ENCODE measurements around the gene MAMLD1. TPM values are rescaled to one million over a fixed set of nuclear protein-coding genes. Genes with fewer than 3 reads are reported as not detected.

MAMLD1 gene
- total and polyA plus RNA-seq, 4 donors: 5.5 to 39.4 (median 21.5) TPM

GRCh38 chrX:150502091-150502490 lies 139.0 kb downstream of the MAMLD1 start:
- Histone ChIP-seq H3K4me3 (ENCODE audit: low read depth, low read length) (no peak overlapping the region), H3K36me3 (ENCODE audit: control insufficient read depth, insufficient read depth, low read length) (peaks cover 4% of the 10 kb centered on the region), H3K4me1 (ENCODE audit: control insufficient read depth, insufficient read depth, low read length) (peaks cover 37% of the 10 kb centered on the region), H3K9me3 (ENCODE audit: control insufficient read depth, insufficient read depth, low read length) (no peaks in the 10 kb centered on the region), H3K27me3 (ENCODE audit: control insufficient read depth, insufficient read depth, low read length) (no peaks in the 10 kb centered on the region), H3K27ac (ENCODE audit: low read depth, low read length) (no peak overlapping the region)
- 68% methylated on average over 2 of the region's 3 CpGs for WGBS (ENCODE audit: insufficient coverage)
- DNase-seq (ENCODE audit: low read depth in 4 of 6, low spot score in 6 of 6): no peak

DNA sequence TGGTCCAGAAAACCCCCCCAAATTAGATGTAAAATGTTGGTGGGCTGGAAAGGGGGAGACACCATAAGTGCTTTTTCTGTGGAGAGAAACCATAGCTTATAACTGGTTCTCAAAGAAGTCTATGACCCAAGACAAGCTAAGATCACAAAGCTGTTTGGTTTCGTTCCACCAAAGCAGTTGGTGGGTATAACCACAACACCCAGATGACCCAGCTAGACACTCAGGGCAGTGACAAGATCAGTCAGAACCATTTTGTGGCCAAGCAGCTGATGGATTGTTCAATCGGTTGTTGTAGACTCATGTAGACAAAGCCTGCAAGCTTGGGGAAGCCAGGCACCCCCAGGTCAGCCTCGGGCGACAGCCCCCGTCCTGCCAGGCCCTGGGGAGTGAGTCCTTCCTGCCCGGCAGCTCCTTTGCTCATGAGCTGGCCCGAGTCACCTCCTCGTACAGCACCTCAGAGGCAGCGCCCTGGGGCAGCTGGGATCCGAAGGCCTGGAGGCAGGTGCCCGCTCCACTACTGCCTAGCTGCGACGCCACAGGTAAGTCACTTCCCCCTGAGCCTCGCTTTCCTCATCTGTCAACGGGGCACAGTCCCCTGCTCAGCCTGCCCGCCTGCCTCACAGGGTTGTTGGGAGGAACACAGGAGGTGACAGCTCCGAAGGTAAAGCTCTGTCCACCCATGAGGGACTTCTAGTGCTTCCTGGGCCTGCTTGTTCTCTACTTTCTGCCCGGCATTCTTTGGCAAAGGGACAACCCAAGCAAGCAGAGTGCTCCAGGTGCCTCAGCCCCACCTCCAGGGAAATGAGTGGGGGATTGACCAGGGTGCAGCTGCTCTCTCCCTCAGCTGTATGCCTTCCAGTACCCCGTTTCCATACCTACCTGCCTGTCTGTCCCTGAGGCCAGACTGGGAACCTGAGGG lies 140.1 kb downstream of the MAMLD1 start:
- Histone ChIP-seq H3K27me3 (ENCODE audit: control insufficient read depth, insufficient read depth, low read length) (no peaks in the 10 kb centered on the region), H3K36me3 (ENCODE audit: control insufficient read depth, insufficient read depth, low read length) (peaks cover 7% of the 10 kb centered on the region), H3K9me3 (ENCODE audit: control insufficient read depth, insufficient read depth, low read length) (no peaks in the 10 kb centered on the region), H3K4me3 (ENCODE audit: low read depth, low read length) (no peak overlapping the region), H3K4me1 (ENCODE audit: control insufficient read depth, insufficient read depth, low read length) (peaks cover 48% of the 10 kb centered on the region), H3K27ac (ENCODE audit: low read depth, low read length) (no peak overlapping the region)
- DNase-seq (ENCODE audit: low read depth in 4 of 6, low spot score in 6 of 6): no peak
- 82% methylated on average over 19 of the region's 19 CpGs for WGBS (ENCODE audit: insufficient coverage)

DNA sequence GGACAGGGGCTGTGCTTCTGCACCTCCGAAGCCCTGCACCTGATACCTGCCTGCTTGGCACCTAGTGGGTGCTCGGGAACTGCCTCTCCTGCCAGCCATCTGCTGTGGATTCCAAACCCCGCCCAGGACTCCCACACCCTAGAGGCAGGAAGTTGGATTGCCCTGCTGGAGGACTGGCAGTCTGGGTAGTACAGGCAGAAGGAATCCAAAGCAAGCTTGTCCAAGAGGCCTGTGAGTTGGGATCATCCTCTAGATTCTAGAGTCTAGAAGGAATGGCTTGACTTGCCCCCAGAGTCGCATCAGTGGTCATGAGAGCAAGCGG lies 140.7 kb downstream of the MAMLD1 start:
- Histone ChIP-seq H3K27me3 (ENCODE audit: control insufficient read depth, insufficient read depth, low read length) (no peaks in the 10 kb centered on the region), H3K9me3 (ENCODE audit: control insufficient read depth, insufficient read depth, low read length) (no peaks in the 10 kb centered on the region), H3K4me1 (ENCODE audit: control insufficient read depth, insufficient read depth, low read length) (peaks cover 54% of the 10 kb centered on the region), H3K4me3 (ENCODE audit: low read depth, low read length) (no peak overlapping the region), H3K27ac (ENCODE audit: low read depth, low read length) (peak overlapping the region; percentile 29), H3K36me3 (ENCODE audit: control insufficient read depth, insufficient read depth, low read length) (peaks cover 7% of the 10 kb centered on the region)
- DNase-seq (ENCODE audit: low read depth in 4 of 6, low spot score in 6 of 6): no peak
- WGBS (ENCODE audit: insufficient coverage): 52% methylated on average over 4 of the region's 5 CpGs

- no peaks in the 10 kb centered on the region for H3K27me3 ChIP-seq (ENCODE audit: control insufficient read depth, insufficient read depth, low read length)
- no peaks in the 10 kb centered on the region for H3K9me3 ChIP-seq (ENCODE audit: control insufficient read depth, insufficient read depth, low read length)
- peaks cover 7% of the 10 kb centered on the region for H3K36me3 ChIP-seq (ENCODE audit: control insufficient read depth, insufficient read depth, low read length)
- H3K4me1 ChIP-seq (ENCODE audit: control insufficient read depth, insufficient read depth, low read length): peaks cover 60% of the 10 kb centered on the region
- peak overlapping the region; percentile 29 for H3K27ac ChIP-seq (ENCODE audit: low read depth, low read length)
- DNase-seq (ENCODE audit: low read depth in 4 of 6, low spot score in 6 of 6): peak in 2 of 6 donors; percentile 38 to 64
- H3K4me3 ChIP-seq (ENCODE audit: low read depth, low read length): no peak overlapping the region
- 54% methylated on average over 5 of the region's 9 CpGs for WGBS (ENCODE audit: insufficient coverage)
Observed at GRCh38 chrX:150504397-150505182, 141.5 kb downstream of the MAMLD1 start.

- peaks cover 60% of the 10 kb centered on the region for H3K4me1 ChIP-seq (ENCODE audit: control insufficient read depth, insufficient read depth, low read length)
- no peak overlapping the region for H3K27ac ChIP-seq (ENCODE audit: low read depth, low read length)
- H3K9me3 ChIP-seq (ENCODE audit: control insufficient read depth, insufficient read depth, low read length): no peaks in the 10 kb centered on the region
- no peak for DNase-seq (ENCODE audit: low read depth in 4 of 6, low spot score in 6 of 6)
- peaks cover 7% of the 10 kb centered on the region for H3K36me3 ChIP-seq (ENCODE audit: control insufficient read depth, insufficient read depth, low read length)
- no peaks in the 10 kb centered on the region for H3K27me3 ChIP-seq (ENCODE audit: control insufficient read depth, insufficient read depth, low read length)
- 51% methylated on average over 2 of the region's 2 CpGs for WGBS (ENCODE audit: insufficient coverage)
- no peak overlapping the region for H3K4me3 ChIP-seq (ENCODE audit: low read depth, low read length)
Observed at GRCh38 chrX:150506020-150506419, 142.9 kb downstream of the MAMLD1 start.

DNA sequence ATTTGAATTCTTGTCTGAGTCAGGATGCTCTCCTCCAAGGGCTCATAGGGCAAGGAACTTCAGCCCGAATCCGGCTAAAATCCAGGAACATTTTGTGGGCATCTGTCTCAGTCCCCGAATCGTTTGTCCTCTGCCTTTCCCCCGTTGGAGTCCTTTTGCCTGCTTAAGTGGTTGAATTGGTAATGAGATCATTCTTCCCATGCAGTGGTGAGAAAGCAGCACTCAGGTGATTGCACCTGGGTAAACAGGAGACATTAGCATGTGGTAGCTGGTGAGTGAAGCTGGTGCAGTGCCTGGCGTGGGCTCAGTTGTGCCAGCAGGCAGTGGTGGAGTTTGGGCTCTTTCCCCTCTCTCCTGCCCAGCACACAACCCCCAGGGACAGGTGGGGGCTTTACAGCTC lies 143.4 kb downstream of the MAMLD1 start:
- no peak for DNase-seq (ENCODE audit: low read depth in 4 of 6, low spot score in 6 of 6)
- H3K27ac ChIP-seq (ENCODE audit: low read depth, low read length): no peak overlapping the region
- no peak overlapping the region for H3K4me3 ChIP-seq (ENCODE audit: low read depth, low read length)
- H3K9me3 ChIP-seq (ENCODE audit: control insufficient read depth, insufficient read depth, low read length): no peaks in the 10 kb centered on the region
- no peaks in the 10 kb centered on the region for H3K27me3 ChIP-seq (ENCODE audit: control insufficient read depth, insufficient read depth, low read length)
- H3K36me3 ChIP-seq (ENCODE audit: control insufficient read depth, insufficient read depth, low read length): peaks cover 9% of the 10 kb centered on the region
- H3K4me1 ChIP-seq (ENCODE audit: control insufficient read depth, insufficient read depth, low read length): peaks cover 60% of the 10 kb centered on the region
- WGBS (ENCODE audit: insufficient coverage): 48% methylated on average over 6 of the region's 6 CpGs

GRCh38 chrX:150507251-150507856 lies 144.2 kb downstream of the MAMLD1 start:
- no peaks in the 10 kb centered on the region for H3K9me3 ChIP-seq (ENCODE audit: control insufficient read depth, insufficient read depth, low read length)
- no peaks in the 10 kb centered on the region for H3K27me3 ChIP-seq (ENCODE audit: control insufficient read depth, insufficient read depth, low read length)
- 39% methylated on average over 18 of the region's 19 CpGs for WGBS (ENCODE audit: insufficient coverage)
- peak in 1 of 6 donors; percentile 14 for DNase-seq (ENCODE audit: low read depth in 4 of 6, low spot score in 6 of 6)
- peaks cover 17% of the 10 kb centered on the region for H3K36me3 ChIP-seq (ENCODE audit: control insufficient read depth, insufficient read depth, low read length)
- peak overlapping the region; percentile 64 for H3K27ac ChIP-seq (ENCODE audit: low read depth, low read length)
- no peak overlapping the region for H3K4me3 ChIP-seq (ENCODE audit: low read depth, low read length)
- H3K4me1 ChIP-seq (ENCODE audit: control insufficient read depth, insufficient read depth, low read length): peaks cover 60% of the 10 kb centered on the region

DNA sequence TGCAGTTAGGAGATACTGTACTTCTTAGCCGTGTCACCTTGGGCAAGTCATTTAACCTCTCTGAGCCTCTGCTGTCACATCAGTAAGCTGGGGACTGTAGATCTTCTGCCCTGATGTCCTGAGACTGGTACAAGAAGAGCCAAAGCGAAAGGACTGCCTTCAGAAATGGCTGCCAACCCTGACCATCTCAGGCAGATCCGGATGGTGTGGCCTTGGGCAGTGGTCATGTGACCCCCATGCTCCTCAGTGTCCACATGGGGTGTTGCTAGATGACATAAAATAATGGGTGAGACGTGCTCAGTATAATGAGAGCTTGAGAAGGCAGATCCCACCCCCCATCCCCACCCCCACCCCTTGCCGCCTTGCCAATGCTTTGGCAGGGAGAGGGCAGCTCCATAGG lies 144.9 kb downstream of the MAMLD1 start:
- no peak overlapping the region for H3K4me3 ChIP-seq (ENCODE audit: low read depth, low read length)

DNA sequence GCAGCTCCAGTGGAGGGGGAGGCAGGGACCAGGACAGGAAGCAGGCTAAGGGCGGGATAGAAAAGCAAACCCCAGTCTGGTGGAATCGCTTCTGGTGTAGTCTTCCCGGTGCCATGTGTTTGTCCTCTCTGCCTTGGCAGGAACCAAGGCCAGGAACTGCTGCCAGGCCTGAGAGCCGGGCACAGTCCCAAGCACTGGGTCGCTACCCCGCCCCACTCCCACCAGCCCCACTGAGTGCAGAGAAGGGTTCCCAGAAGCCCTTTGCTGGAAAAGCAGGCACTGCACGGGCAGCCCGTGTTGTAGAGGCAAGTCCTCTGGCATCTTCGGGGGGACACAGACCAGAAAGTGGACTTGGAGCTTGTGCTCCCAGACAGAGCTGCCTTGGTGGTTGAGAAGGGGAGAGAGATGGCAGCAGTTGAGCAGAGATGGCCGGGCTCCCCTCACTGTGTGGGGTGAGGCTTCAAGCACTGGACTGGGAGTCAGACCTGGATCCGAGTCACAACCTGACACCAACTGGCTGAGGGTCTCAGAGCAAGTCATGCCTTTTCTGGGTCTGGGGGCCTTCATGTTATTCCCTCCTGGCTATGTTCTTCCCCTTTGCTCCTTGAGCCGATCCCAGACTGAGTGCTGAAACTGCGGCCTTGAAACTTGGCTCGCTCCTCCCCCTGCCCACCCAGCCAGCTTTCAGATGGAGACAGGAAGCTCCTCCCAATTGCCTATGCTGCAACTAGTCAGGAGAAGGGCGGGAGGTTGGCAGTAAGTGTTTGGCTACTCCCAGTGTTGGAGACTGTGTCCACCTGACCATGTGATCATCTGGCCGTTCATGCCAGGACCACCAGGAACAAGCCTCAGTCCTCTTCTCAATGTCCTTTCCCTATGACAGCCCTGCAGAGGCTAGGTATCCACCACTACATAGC lies 145.6 kb downstream of the MAMLD1 start:
- peaks cover 52% of the 10 kb centered on the region for H3K4me1 ChIP-seq (ENCODE audit: control insufficient read depth, insufficient read depth, low read length)
- WGBS (ENCODE audit: insufficient coverage): 53% methylated on average over 14 of the region's 16 CpGs
- no peaks in the 10 kb centered on the region for H3K27me3 ChIP-seq (ENCODE audit: control insufficient read depth, insufficient read depth, low read length)
- H3K36me3 ChIP-seq (ENCODE audit: control insufficient read depth, insufficient read depth, low read length): peaks cover 16% of the 10 kb centered on the region
- H3K27ac ChIP-seq (ENCODE audit: low read depth, low read length): peak overlapping the region; percentile 78
- no peaks in the 10 kb centered on the region for H3K9me3 ChIP-seq (ENCODE audit: control insufficient read depth, insufficient read depth, low read length)
- peak in 4 of 6 donors; percentile 45 to 92 (median 62) for DNase-seq (ENCODE audit: low read depth in 4 of 6, low spot score in 6 of 6)
- H3K4me3 ChIP-seq (ENCODE audit: low read depth, low read length): no peak overlapping the region

More for the DNA sequence above, 144.9 kb downstream of the MAMLD1 start:
- peaks cover 20% of the 10 kb centered on the region for H3K36me3 ChIP-seq (ENCODE audit: control insufficient read depth, insufficient read depth, low read length)
- peaks cover 59% of the 10 kb centered on the region for H3K4me1 ChIP-seq (ENCODE audit: control insufficient read depth, insufficient read depth, low read length)
- H3K27ac ChIP-seq (ENCODE audit: low read depth, low read length): peak overlapping the region; percentile 64
- 65% methylated on average over 2 of the region's 5 CpGs for WGBS (ENCODE audit: insufficient coverage)
- no peaks in the 10 kb centered on the region for H3K9me3 ChIP-seq (ENCODE audit: control insufficient read depth, insufficient read depth, low read length)
- DNase-seq (ENCODE audit: low read depth in 4 of 6, low spot score in 6 of 6): no peak
- no peaks in the 10 kb centered on the region for H3K27me3 ChIP-seq (ENCODE audit: control insufficient read depth, insufficient read depth, low read length)

All from spinal cord (tissue), 10 donors.